ENCODE data around the gene MC5R. TPM values are rescaled to one million over a fixed set of nuclear protein-coding genes. Genes with fewer than 3 reads are reported as not detected.

Gene MC5R
- total RNA-seq, 1 experiment from 2014 or later: not detected

- TF ChIP-seq CTCF (conservative IDR thresholded peaks at IDR 0.05): no peak
- Histone ChIP-seq H3K23ac (ENCODE audit: insufficient read length, low read depth, low read length) (no peak overlapping the region), H2AFZ (ENCODE audit: low read length) (no peak overlapping the region), H3K79me1 (ENCODE audit: insufficient read depth, low read depth, low read length, poor library complexity, severe bottlenecking) (no peaks in the 10 kb centered on the region), H4K8ac (replicated peaks; ENCODE audit: insufficient read length, low read depth, low read length) (no peak overlapping the region), H3K18ac (ENCODE audit: insufficient read length, low read depth, low read length) (no peak overlapping the region), H3K14ac (ENCODE audit: insufficient read depth, low read length) (no peak overlapping the region), H3K27me3 (ENCODE audit: insufficient read depth, low read length) (no peaks in the 10 kb centered on the region; the same call in 1 of the 2 replicates), H2BK12ac (ENCODE audit: insufficient read length, low read depth, low read length) (no peak overlapping the region), H3K56ac (ENCODE audit: insufficient read length, low read depth, low read length) (no peak overlapping the region), H3K23me2 (ENCODE audit: insufficient read length, low read depth, low read length, poor library complexity, severe bottlenecking) (no peaks in the 10 kb centered on the region), H2BK5ac (ENCODE audit: insufficient read length, low read length) (no peak overlapping the region), H3K4me1 (ENCODE audit: insufficient read depth, low read length) (peaks cover 2% of the 10 kb centered on the region; the same call in 1 of the 2 replicates), H4K91ac (ENCODE audit: insufficient read length, low read depth, low read length) (no peak overlapping the region), H2BK120ac (ENCODE audit: low read depth, low read length, poor library complexity, severe bottlenecking) (no peak overlapping the region), H3K27ac (ENCODE audit: insufficient read length, low read depth, low read length) (no peak overlapping the region), H3K9me3 (ENCODE audit: control insufficient read depth, low read depth, low read length) (no peaks in the 10 kb centered on the region), H2BK15ac (ENCODE audit: low read depth, low read length) (no peak overlapping the region), H3K4me2 (ENCODE audit: insufficient read depth, insufficient read length, low read length) (no peak overlapping the region), H4K5ac (ENCODE audit: insufficient read length, low read depth, low read length) (no peak overlapping the region), H3K79me2 (ENCODE audit: insufficient read depth, low read length) (no peaks in the 10 kb centered on the region), H4K20me1 (ENCODE audit: control insufficient read depth, insufficient read depth, insufficient read length) (no peaks in the 10 kb centered on the region), H2AK5ac (ENCODE audit: insufficient read length, low read length) (no peak overlapping the region), H3K9ac (ENCODE audit: extremely low read depth, insufficient read length, low read length) (no peak overlapping the region), H3T11ph (ENCODE audit: low read length) (no peak overlapping the region), H3K4ac (ENCODE audit: low read depth, low read length) (no peak overlapping the region), H2BK20ac (ENCODE audit: low read depth, low read length, poor library complexity, severe bottlenecking) (no peak overlapping the region)
- Mint-ChIP-seq H3K9me3 (peaks cover 0 to 2% of the 10 kb centered on the region in 2 experiments; a peak in 2 of 5 replicates), H3K4me1 (peaks cover 10 to 11% of the 10 kb centered on the region in 2 experiments), H3K4me3 (no peak overlapping the region), H3K27ac (no peak overlapping the region), H3K36me3 (ENCODE audit: insufficient read depth in 1 of 3, low read depth in 3 of 3) (no peaks in the 10 kb centered on the region; a peak in 1 of 7 replicates), H3K27me3 (ENCODE audit: low read depth) (no peaks in the 10 kb centered on the region)
- WGBS (ENCODE audit: extremely low coverage, insufficient read length, low lambda C conversion rate): no CpG with 5 or more reads among the region's 22 CpGs
- DNase-seq: no peak
These were observed 12.6 kb downstream of the MC5R start for GRCh38 chr18:13836559-13836958.

All from H9 (cell line).